ENCODE results near the gene MYO18B.

The MYO18B gene

GRCh38 chr22:25814685-25815084 is 72.7 kb downstream of the MYO18B start:
- no peak overlapping the region for H3K27ac ChIP-seq
- H3K27me3 ChIP-seq: peaks cover 0 to 3% of the 10 kb centered on the region in 2 donors
- H3K9me3 ChIP-seq: no peaks in the 10 kb centered on the region
- H3K4me3 ChIP-seq: no peak overlapping the region
- H3K4me1 ChIP-seq: no peaks in the 10 kb centered on the region
- H3K36me3 ChIP-seq: no peaks in the 10 kb centered on the region
- TF ChIP-seq, protein P1, sequence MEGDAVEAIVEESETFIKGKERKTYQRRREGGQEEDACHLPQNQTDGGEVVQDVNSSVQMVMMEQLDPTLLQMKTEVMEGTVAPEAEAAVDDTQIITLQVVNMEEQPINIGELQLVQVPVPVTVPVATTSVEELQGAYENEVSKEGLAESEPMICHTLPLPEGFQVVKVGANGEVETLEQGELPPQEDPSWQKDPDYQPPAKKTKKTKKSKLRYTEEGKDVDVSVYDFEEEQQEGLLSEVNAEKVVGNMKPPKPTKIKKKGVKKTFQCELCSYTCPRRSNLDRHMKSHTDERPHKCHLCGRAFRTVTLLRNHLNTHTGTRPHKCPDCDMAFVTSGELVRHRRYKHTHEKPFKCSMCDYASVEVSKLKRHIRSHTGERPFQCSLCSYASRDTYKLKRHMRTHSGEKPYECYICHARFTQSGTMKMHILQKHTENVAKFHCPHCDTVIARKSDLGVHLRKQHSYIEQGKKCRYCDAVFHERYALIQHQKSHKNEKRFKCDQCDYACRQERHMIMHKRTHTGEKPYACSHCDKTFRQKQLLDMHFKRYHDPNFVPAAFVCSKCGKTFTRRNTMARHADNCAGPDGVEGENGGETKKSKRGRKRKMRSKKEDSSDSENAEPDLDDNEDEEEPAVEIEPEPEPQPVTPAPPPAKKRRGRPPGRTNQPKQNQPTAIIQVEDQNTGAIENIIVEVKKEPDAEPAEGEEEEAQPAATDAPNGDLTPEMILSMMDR (IDR thresholded peaks at IDR 0.05): no peak
- intact Hi-C loops (cut with DNase I; ENCODE audit: low total_unique reads): no loop called here
- no peak for DNase-seq

GRCh38 chr22:25815561-25815960 is 73.6 kb downstream of the MYO18B start:
- Histone ChIP-seq H3K9me3 (no peaks in the 10 kb centered on the region), H3K4me3 (no peak overlapping the region), H3K27ac (no peak overlapping the region), H3K4me1 (no peaks in the 10 kb centered on the region), H3K36me3 (no peaks in the 10 kb centered on the region), H3K27me3 (peaks cover 0 to 3% of the 10 kb centered on the region in 2 donors)
- TF ChIP-seq, protein P1 (IDR thresholded peaks at IDR 0.05): no peak
- DNase-seq: no peak
- intact Hi-C loops (cut with DNase I; ENCODE audit: low total_unique reads): no loop called here

DNA sequence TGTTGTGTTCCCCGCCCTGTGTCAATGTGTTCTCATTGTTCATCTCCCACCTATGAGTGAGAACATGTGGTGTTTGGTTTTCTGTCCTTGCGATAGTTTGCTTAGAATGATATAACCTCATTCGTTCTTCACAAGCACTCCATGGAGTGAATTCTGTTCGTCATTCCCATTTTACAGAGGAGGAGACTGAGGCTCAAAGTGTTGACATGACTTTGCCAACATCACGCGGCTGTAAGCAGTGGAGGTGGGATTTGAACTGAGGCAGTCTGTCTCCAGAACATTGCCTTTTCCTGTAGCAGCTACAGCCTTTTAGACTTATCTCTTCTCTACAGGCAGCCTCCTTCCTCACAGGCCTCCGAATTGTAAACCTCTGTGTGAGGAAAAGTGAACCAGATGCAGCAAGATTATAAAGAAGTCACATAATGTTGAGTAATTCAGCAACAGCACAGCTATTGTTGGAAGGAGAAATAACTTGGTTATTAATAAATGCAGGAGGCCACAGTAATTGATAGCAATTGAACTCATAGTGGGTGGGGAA is 74.6 kb downstream of the MYO18B start:
- Histone ChIP-seq H3K4me1 (no peaks in the 10 kb centered on the region), H3K27me3 (peaks cover 0 to 3% of the 10 kb centered on the region in 2 donors), H3K9me3 (no peaks in the 10 kb centered on the region), H3K4me3 (no peak overlapping the region), H3K27ac (no peak overlapping the region), H3K36me3 (no peaks in the 10 kb centered on the region)
- DNase-seq: no peak
- TF ChIP-seq, protein P1 (IDR thresholded peaks at IDR 0.05): no peak
- intact Hi-C loops (cut with DNase I; ENCODE audit: low total_unique reads): no loop called here

DNA sequence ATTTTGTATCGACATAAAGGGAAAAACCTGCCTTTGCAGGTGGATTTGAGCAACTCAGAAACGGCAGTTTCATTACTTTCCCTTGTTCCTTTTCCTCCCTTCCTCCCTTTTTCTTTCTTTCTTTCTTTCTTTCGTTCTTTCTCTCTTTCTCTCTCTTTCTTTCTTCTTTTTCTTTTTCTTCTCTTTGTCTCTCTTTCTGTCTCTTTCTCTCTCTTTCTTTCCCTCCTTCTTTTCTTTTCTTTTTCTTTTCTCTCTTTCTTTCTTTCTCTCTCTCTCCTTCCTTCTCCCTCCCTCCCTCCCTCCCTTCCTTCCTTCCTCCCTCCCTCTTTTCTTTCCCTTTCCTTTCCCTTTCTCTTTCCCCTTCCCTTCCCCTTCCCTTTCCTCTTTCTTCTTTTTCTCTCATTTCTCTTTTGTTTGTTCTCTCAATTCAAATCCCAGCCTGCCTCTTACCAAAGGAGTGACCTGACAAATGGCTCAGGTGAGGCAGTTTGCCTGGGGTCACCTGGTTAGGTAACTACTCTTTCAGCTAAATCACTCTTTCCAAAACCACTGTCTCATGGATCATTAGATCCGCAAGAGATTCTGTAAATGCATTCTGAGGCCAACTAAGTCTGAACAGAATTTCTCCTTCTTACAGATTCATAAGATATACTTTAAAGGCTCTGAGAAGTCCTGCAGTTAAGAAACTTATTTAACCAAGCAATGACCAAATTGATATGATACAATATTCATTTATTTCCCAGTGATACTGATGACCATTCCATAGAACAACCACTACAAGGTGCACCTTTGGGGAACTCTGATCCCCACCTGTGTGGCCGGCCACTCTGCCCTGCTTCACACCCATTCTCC is 75.3 kb downstream of the MYO18B start:
- H3K27me3 ChIP-seq: peaks cover 0 to 3% of the 10 kb centered on the region in 2 donors
- no peak overlapping the region for H3K4me3 ChIP-seq
- DNase-seq: no peak
- no peak overlapping the region for H3K27ac ChIP-seq
- H3K9me3 ChIP-seq: no peaks in the 10 kb centered on the region
- intact Hi-C loops (cut with DNase I; ENCODE audit: low total_unique reads): no loop called here
- no peaks in the 10 kb centered on the region for H3K36me3 ChIP-seq
- H3K4me1 ChIP-seq: no peaks in the 10 kb centered on the region
- TF ChIP-seq, protein P1 (IDR thresholded peaks at IDR 0.05): no peak

- H3K36me3 ChIP-seq: no peaks in the 10 kb centered on the region
- no peak overlapping the region for H3K4me3 ChIP-seq
- no peak overlapping the region for H3K27ac ChIP-seq
- TF ChIP-seq, protein P1 (IDR thresholded peaks at IDR 0.05): no peak
- intact Hi-C loops (cut with DNase I; ENCODE audit: low total_unique reads): no loop called here
- H3K4me1 ChIP-seq: no peaks in the 10 kb centered on the region
- no peak for DNase-seq
- H3K27me3 ChIP-seq: peaks cover 0 to 3% of the 10 kb centered on the region in 2 donors
- no peaks in the 10 kb centered on the region for H3K9me3 ChIP-seq
Observed at GRCh38 chr22:25818541-25818940, 76.6 kb downstream of the MYO18B start.

Measured in tibial artery (tissue), 4 donors.